Pancreas (tissue), 10 donors: ENCODE data around the gene COLGALT1. TPM values are rescaled to one million over a fixed set of nuclear protein-coding genes. Genes with fewer than 3 reads are reported as not detected.
A peak's percentile ranks its signal among the peaks of the same experiment; 100 is the strongest.

Experiments
- ATAC-seq, 4 donors: fragments of 200-7000 bp; cut with Tn5 transposase; one replicate each; pipeline versions ENCODE4 v1.8.0 to v1.9.1; 2020; ENCODE audit warnings: mild to moderate bottlenecking in 4 of 4, moderate library complexity in 4 of 4
- DNase-seq, 6 donors: peaks; one replicate each; pipeline ENCODE4 v3.0.0-alpha.2; 2020
- FAIRE-seq: peaks from 2 replicates; lab custom pipeline; 2012; peaks lifted over from hg19 to GRCh38; lab: Jason Lieb, UNC
- H3K27ac ChIP-seq, 4 donors: fragments of 200-600 bp; sonication (generic); 1 replicate in 3 of 4; 2 replicates in 1 of 4; pipeline versions ENCODE4 v1.5.0 to v1.8.0; 2020
- H3K27me3 ChIP-seq, 4 donors: fragments of 200-600 bp; one replicate each; pipeline ENCODE4 v1.8.0; 2021
- H3K36me3 ChIP-seq, 3 donors: fragments of 200-600 bp; sonication (generic) in 1 of 3; one replicate each; pipeline versions ENCODE4 v1.5.0 to v1.8.0; 2020 to 2021
- H3K4me1 ChIP-seq, 3 donors: fragments of 200-600 bp; one replicate each; pipeline ENCODE4 v1.8.0; 2021
- H3K4me3 ChIP-seq, 4 donors: fragments of 200-600 bp; sonication (generic) in 2 of 4; one replicate each; pipeline versions ENCODE4 v1.5.0 to v1.8.0; 2020 to 2021
- H3K9me3 ChIP-seq, 4 donors: fragments of 200-600 bp; one replicate each; pipeline ENCODE4 v1.8.0; 2021
- CTCF ChIP-seq, 4 donors: fragments of 200-600 bp; sonication (generic) in 3 of 4; IDR thresholded peaks; one replicate each; pipeline versions ENCODE4 v1.5.0 to v1.8.0; 2021; ENCODE audit warnings: antibody characterized with exemption in 4 of 4
- WGBS, 2 donors: extraction: QIAGEN DNeasy Blood & Tissue Kit; methylation state at CpG; one replicate each; pipeline ENCODE4 v1.1.7; 2013; 5-methylcytosine and 5-hydroxymethylcytosine counted together
- intact Hi-C, 3 donors: fragments of 100-400 bp; cut with DNase I; formaldehyde crosslinking; loops; one replicate each; pipeline versions ENCODE4 v1.11.1 to v1.14.2; 2022
- polyA plus RNA-seq, 2 donors: library from polyadenylated mRNA; stranded (reverse); fragments of 200-250 nt; gene quantifications; one replicate each; pipeline ENCODE4 v1.2.3, GENCODE V29; 2013
- total RNA-seq, 6 donors: library from RNA; stranded (reverse); fragmentation: NEBNext Ultra II Directional in 4 of 6; extraction: Animal tissue kit (Norgen Biotek cat#: 25700) in 4 of 6; gene quantifications; one replicate each; pipeline versions ENCODE4 v1.2.1 to v1.2.4, GENCODE V29; 2021 to 2023
- donor health status: healthy with polysubstance abuse.
- donor health status: DM: no; HTN: no; CAD: no; lungs with moderate emphysema.
- donor health status: DM: no; HTN: no; CAD: no.
- donor health status: control.
- donor health status: control.
- donor health status: Bipolar disorder and iron deficiency.
- donor health status: DM: yes; HTN: yes; CAD: no.
- donor health status: DM: no; HTN: no; CAD: no.
- donor health status: DM: no; HTN: no; CAD: no.
- donor health status: DM: yes; HTN: yes; CAD: no.

Gene COLGALT1
- total and polyA plus RNA-seq, 8 donors, result 13.5 to 50.6 (median 24.3) TPM

- H3K4me1 ChIP-seq, result no peaks in the 10 kb centered on the region
- H3K9me3 ChIP-seq, result no peaks in the 10 kb centered on the region
- H3K27me3 ChIP-seq, result no peaks in the 10 kb centered on the region
- intact Hi-C loops, result no loop called here
- H3K4me3 ChIP-seq, result no peak overlapping the region
- FAIRE-seq (no peak), ATAC-seq (no peak), DNase-seq (no peak)
- 47 to 52% methylated on average over 7 of the region's 7 CpGs for WGBS, 2 donors
- no peak overlapping the region for H3K27ac ChIP-seq
- no peak for TF ChIP-seq CTCF (IDR thresholded peaks at IDR 0.05)
- no peaks in the 10 kb centered on the region for H3K36me3 ChIP-seq
Measured at GRCh38 chr19:17532557-17532956, 22.9 kb upstream of the COLGALT1 start.

DNA sequence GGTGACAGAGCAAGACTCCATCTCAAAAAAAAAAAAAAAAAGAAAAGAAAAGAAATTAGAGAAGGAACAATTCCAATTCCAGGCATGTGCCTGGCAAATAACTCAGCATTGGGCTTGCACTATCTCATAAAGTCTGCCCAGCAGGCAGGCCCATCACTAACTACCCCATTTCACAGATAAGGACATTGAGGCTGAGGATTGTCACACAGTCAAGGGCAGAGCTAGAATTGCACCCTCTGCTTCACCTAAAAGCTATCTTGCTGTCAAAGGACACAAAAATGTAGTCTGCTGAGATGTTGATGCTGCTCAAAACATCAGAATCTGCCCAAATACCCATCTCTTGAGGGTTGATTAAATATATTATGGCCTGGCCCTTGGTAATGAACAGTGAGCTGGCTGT lies 20.7 kb upstream of the COLGALT1 start:
- DNase-seq (no peak), ATAC-seq (no peak), FAIRE-seq (no peak)
- no peaks in the 10 kb centered on the region for H3K27me3 ChIP-seq
- no peaks in the 10 kb centered on the region for H3K9me3 ChIP-seq
- H3K27ac ChIP-seq, result no peak overlapping the region
- H3K36me3 ChIP-seq, result no peaks in the 10 kb centered on the region
- no peaks in the 10 kb centered on the region for H3K4me1 ChIP-seq
- intact Hi-C loops, result no loop called here
- TF ChIP-seq CTCF (IDR thresholded peaks at IDR 0.05), result no peak
- no peak overlapping the region for H3K4me3 ChIP-seq

GRCh38 chr19:17536955-17537354 lies 18.5 kb upstream of the COLGALT1 start:
- no peak for DNase-seq
- H3K36me3 ChIP-seq, result no peaks in the 10 kb centered on the region
- WGBS, 2 donors, result 64 to 69% methylated on average over 6 of the region's 6 CpGs
- no peak overlapping the region for H3K4me3 ChIP-seq
- no peaks in the 10 kb centered on the region for H3K27me3 ChIP-seq
- FAIRE-seq, result no peak
- no peaks in the 10 kb centered on the region for H3K4me1 ChIP-seq
- no peak for TF ChIP-seq CTCF (IDR thresholded peaks at IDR 0.05)
- H3K9me3 ChIP-seq, result no peaks in the 10 kb centered on the region
- ATAC-seq, result no peak
- intact Hi-C loops, result no loop called here
- H3K27ac ChIP-seq, result no peak overlapping the region

GRCh38 chr19:17538684-17539237 lies 16.7 kb upstream of the COLGALT1 start:
- Histone ChIP-seq H3K27me3 (no peaks in the 10 kb centered on the region), H3K4me1 (no peaks in the 10 kb centered on the region), H3K4me3 (peak overlapping the region; percentile 14 to 52 (median 30)), H3K36me3 (no peaks in the 10 kb centered on the region), H3K27ac (no peak overlapping the region), H3K9me3 (no peaks in the 10 kb centered on the region)
- ATAC-seq, result peak; percentile 2 to 39 (median 10)
- intact Hi-C loops, result no loop called here
- no peak for FAIRE-seq
- WGBS, 2 donors, result 10 to 18% methylated on average over 5 to 13 of the region's 13 CpGs
- no peak for DNase-seq
- no peak for TF ChIP-seq CTCF (IDR thresholded peaks at IDR 0.05)

DNA sequence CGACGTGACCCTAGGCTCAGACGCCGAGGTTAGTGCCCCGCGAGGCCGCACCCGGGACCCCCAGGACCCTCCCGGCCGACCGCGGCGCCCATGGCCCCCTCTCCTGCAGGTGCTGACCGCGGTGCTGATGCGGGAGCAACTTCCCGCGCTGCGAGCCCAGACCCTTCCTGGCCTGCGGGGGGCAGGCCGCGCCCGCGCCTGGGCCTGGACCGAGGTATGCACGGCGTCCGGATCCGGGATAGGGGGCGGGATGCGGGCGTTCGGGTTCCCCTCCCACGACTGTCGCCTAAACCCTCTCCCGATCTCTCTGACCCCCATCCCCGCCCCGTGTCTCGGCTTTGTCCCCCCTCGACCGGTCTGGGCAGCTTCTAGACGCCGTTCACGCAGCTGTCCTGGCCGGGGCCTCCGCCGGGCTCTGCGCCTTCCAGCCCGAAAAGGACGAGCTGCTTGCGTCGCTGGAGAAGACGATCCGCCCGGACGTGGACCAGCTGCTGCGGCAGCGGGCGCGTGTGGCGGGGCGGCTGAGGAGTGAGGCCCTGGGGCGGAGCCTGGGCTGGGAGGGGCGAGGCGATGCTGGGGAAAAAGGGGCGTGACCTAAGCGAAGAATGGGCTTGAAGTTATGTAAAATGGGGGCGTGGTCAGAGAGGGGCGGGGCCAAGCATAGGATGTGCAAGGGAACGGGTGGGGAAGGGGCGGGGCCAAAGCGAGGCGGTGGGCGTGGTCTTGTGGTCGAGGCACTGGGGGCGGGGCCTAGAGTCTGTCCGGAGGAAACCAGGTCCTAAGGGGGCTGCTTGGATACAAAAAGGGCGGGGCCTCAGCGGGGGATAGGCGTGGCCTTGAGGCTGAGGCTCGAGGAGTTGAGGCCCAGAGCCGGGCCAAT lies 16.0 kb upstream of the COLGALT1 start:
- Histone ChIP-seq H3K27me3 (no peaks in the 10 kb centered on the region), H3K27ac (no peak overlapping the region), H3K4me3 (peak overlapping the region; percentile 14 to 52 (median 30)), H3K9me3 (no peaks in the 10 kb centered on the region), H3K36me3 (no peaks in the 10 kb centered on the region), H3K4me1 (no peaks in the 10 kb centered on the region)
- WGBS, 2 donors, result 1% methylated on average over 73 to 82 of the region's 82 CpGs
- TF ChIP-seq CTCF (IDR thresholded peaks at IDR 0.05), result no peak
- ATAC-seq, result peak; percentile 84 to 91 (median 90)
- FAIRE-seq, result no peak
- intact Hi-C loops, result no loop called here
- DNase-seq, result peak; percentile 78 to 92 (median 88)
